Right lobe of liver (tissue), 6 donors: ENCODE measurements around the gene OR8K1. TPM values are rescaled to one million over a fixed set of nuclear protein-coding genes. Genes with fewer than 3 reads are reported as not detected.

Source experiments
- ATAC-seq, 4 donors: fragments of 200-7000 bp; cut with Tn5 transposase; one replicate each; pipeline ENCODE4 v1.9.1; 2020; ENCODE audit warnings: mild to moderate bottlenecking in 4 of 4, moderate library complexity in 4 of 4
- DNase-seq, 3 donors: peaks; one replicate each; pipeline ENCODE4 v3.0.0-alpha.2; 2020
- H3K27ac ChIP-seq, 3 donors: fragments of 200-600 bp; one replicate each; pipeline ENCODE4 v1.8.0; 2022
- H3K27me3 ChIP-seq, 2 donors: fragments of 200-600 bp; one replicate each; pipeline ENCODE4 v1.8.0; 2022
- H3K36me3 ChIP-seq, 4 donors: fragments of 200-600 bp; sonication (generic) in 1 of 4; one replicate each; pipeline versions ENCODE4 v1.5.1 to v1.8.0; 2017 to 2022; ENCODE audit warnings: control low read depth in 1 of 4
- H3K4me1 ChIP-seq, 4 donors: fragments of 200-600 bp; sonication (generic) in 1 of 4; one replicate each; pipeline versions ENCODE4 v1.5.1 to v1.8.0; 2017 to 2022; ENCODE audit warnings: control low read depth in 1 of 4
- H3K4me3 ChIP-seq, 3 donors: fragments of 200-600 bp; one replicate each; pipeline ENCODE4 v1.8.0; 2022
- H3K9me3 ChIP-seq, 4 donors: fragments of 200-600 bp; sonication (generic) in 1 of 4; one replicate each; pipeline versions ENCODE4 v1.5.1 to v1.8.0; 2017 to 2022; ENCODE audit warnings: control low read depth in 1 of 4
- CTCF ChIP-seq, 4 donors: fragments of 200-600 bp in 3 of 4; fragments of 450-650 bp in 1 of 4; IDR thresholded peaks; one replicate each; pipeline versions ENCODE4 v1.5.1 to v1.8.0; 2016 to 2022; ENCODE audit warnings: antibody characterized with exemption in 4 of 4, mild to moderate bottlenecking in 2 of 4
- POLR2A ChIP-seq: fragments of 450-650 bp; IDR thresholded peaks from one replicate; pipeline ENCODE4 v1.6.1; 2017; ENCODE audit warnings: antibody characterized with exemption, mild to moderate bottlenecking
- WGBS: methylation state at CpG from one replicate; pipeline ENCODE4 v1.1.6; 2018; ENCODE audit warnings: low coverage, low lambda C conversion rate; ENCODE audit not compliant: insufficient coverage; ENCODE audit errors: missing lambda C conversion rate; 5-methylcytosine and 5-hydroxymethylcytosine counted together
- intact Hi-C, 2 donors: fragments of 100-400 bp; cut with DNase I; formaldehyde crosslinking; loops; one replicate each; pipeline versions ENCODE4 v1.11.2 to v1.14.1; 2022
- total RNA-seq, 6 experiments: library from RNA; depleted of rRNA in 2 of 6; stranded (reverse); fragments of >200 nt in 2 of 6; fragmentation: NEBNext Ultra II Directional in 3 of 6; extraction: Animal tissue kit (Norgen Biotek cat#: 25700) in 3 of 6; gene quantifications; one replicate each; pipeline versions ENCODE4 v1.1.0 to v1.2.4, GENCODE V29; 2016 to 2023
- donor health status: DM: no; HTN: yes; CAD: no.
- donor health status: DM: no; HTN: no; CAD: no.
- donor health status: DM: no; HTN: no; CAD: no.
- donor health status: DM: no; HTN: yes; CAD: no.
- donor health status: DM: no; HTN: yes; CAD: no.

The OR8K1 gene
- total RNA-seq, 6 experiments from 2014 or later = not detected

DNA sequence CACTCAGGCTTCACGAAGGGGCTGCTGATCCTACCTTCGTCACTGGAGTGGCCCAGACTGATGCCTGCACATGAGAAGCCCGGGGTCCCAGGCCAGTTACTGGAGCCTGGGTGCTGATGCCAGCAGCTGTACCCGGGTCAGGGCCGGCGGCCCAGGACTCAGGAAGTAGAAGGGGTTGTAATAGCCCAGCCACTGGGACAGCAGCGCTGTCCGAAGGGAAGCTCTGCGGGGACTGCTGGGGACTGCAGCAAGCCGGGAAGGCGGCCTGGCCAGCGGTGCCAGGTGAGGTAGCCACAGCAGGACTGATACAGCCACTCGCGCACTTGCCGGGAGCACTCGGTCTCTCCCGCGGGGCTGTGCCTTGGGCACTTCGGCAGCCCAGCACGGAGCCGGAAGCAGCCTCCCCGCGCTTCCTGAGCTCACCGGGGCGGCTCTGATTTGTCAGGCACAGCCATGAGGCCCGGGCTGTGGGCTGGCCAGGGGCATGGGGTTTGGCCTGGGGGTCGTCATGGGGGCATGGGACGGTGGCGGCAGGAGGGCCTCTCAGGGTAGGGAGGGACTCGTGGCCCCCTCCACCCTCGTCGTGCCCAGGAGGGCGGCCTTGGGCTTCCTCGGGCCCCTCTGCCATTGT, 13.9 kb upstream of the OR8K1 start:
- peak in 1 of 4 donors; percentile 43 for ATAC-seq
- no peak for TF ChIP-seq POLR2A
- TF ChIP-seq CTCF (IDR thresholded peaks at IDR 0.05) = no peak
- Histone ChIP-seq H3K27me3 (no peaks in the 10 kb centered on the region), H3K4me1 (no peaks in the 10 kb centered on the region), H3K27ac (no peak overlapping the region), H3K4me3 (no peak overlapping the region), H3K9me3 (no peaks in the 10 kb centered on the region), H3K36me3 (no peaks in the 10 kb centered on the region)
- intact Hi-C loops = no loop called here
- WGBS = 71% methylated on average over 8 of the region's 34 CpGs
- DNase-seq = peak in 1 of 3 donors; percentile 53

DNA sequence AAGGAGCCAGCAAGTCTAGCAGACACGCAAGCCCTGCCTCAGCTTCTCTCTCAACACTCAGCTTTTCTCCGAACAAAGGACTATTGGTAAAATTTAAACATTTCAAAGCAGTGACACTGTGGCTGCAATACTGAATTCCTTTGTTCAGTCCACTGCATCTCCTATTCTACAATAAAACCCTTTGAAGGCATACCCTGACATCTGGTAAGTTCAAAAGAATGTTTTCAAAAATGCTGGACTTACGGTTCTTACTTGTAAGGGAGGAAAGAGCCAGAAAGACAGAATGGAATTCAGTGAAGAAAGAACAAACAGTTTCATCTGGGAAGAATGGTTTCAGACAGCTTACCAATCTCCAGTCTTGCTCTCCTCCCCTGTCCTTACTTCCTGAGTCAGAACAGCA, 12.7 kb upstream of the OR8K1 start:
- intact Hi-C loops = no loop called here
- no peaks in the 10 kb centered on the region for H3K27me3 ChIP-seq
- H3K4me1 ChIP-seq = no peaks in the 10 kb centered on the region
- WGBS = 29% methylated on average over 2 of the region's 3 CpGs
- no peak overlapping the region for H3K4me3 ChIP-seq
- H3K9me3 ChIP-seq = no peaks in the 10 kb centered on the region
- DNase-seq = no peak
- TF ChIP-seq CTCF (IDR thresholded peaks at IDR 0.05) (no peak), POLR2A (no peak)
- no peak for ATAC-seq
- H3K36me3 ChIP-seq = no peaks in the 10 kb centered on the region
- H3K27ac ChIP-seq = no peak overlapping the region

GRCh38 chr11:56340289-56340688, 5.5 kb upstream of the OR8K1 start:
- Histone ChIP-seq H3K9me3 (no peaks in the 10 kb centered on the region), H3K27me3 (no peaks in the 10 kb centered on the region), H3K4me1 (no peaks in the 10 kb centered on the region), H3K27ac (no peak overlapping the region), H3K36me3 (no peaks in the 10 kb centered on the region), H3K4me3 (no peak overlapping the region)
- DNase-seq = no peak
- no peak for TF ChIP-seq POLR2A
- no peak for TF ChIP-seq CTCF (IDR thresholded peaks at IDR 0.05)
- ATAC-seq = no peak
- intact Hi-C loops = no loop called here

DNA sequence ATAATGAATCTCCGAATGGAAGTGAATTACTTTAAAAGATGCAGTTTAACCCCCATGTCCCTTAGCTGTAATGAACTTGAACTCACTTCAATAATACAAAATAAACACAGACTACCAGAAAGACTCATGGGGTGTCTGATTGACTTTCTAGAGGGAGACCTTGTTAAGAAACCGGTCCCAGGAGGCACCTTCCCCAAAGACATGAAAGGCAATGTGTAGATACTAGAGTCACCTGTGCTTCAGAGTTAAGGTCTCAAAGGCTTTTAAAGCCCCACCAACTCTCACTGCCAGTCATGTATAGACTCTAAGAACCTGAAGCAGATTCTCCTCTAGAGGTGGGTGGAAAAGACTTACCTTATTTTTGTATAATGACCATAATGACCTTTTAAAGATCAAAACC, 8.2 kb downstream of the OR8K1 start, which contains the start of gene OR8J1:
Gene OR8J1 (plus strand): TSS at position 301 of the 400 bp plus-strand sequence. CDS start 5,956 bp downstream, outside the sequence.
- WGBS = 69% methylated on average over 2 of the region's 2 CpGs
- Histone ChIP-seq H3K4me3 (no peak within 1 kb of the TSS), H3K9me3 (no peaks in the 10 kb centered on the region), H3K36me3 (no peaks in the 10 kb centered on the region), H3K27ac (no peak within 1 kb of the TSS), H3K27me3 (no peaks in the 10 kb centered on the region), H3K4me1 (no peaks in the 10 kb centered on the region)
- ATAC-seq (no peak), DNase-seq (no peak)
- no peak for TF ChIP-seq POLR2A
- no peak for TF ChIP-seq CTCF (IDR thresholded peaks at IDR 0.05)
- intact Hi-C loops = no loop called here

DNA sequence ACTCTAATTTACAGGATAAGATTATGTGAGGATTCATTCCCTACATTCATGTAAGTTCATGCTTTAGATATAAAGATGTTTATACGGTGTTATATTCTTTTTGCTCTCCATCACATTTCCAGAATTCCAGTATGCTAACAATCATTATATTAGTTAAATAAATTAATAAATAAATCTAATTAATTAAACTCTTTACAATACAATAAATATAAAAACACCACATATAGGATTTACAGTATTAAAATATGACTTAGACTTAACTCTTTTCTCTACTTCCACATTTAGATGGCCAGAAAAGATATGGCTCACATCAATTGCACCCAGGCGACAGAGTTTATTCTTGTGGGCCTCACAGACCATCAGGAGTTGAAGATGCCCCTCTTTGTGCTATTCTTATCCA, 29.5 kb downstream of the OR8K1 start, which contains the start of gene OR8U1:
Gene OR8U1 (plus strand): TSS at position 301 of the 400 bp plus-strand sequence. CDS start 0 bp downstream, at position 301.
- no peaks in the 10 kb centered on the region for H3K27me3 ChIP-seq
- H3K4me3 ChIP-seq = no peak within 1 kb of the TSS
- TF ChIP-seq CTCF (IDR thresholded peaks at IDR 0.05) (no peak), POLR2A (no peak)
- H3K9me3 ChIP-seq = no peaks in the 10 kb centered on the region
- ATAC-seq (no peak), DNase-seq (no peak)
- no peaks in the 10 kb centered on the region for H3K4me1 ChIP-seq
- intact Hi-C loops = no loop called here
- H3K27ac ChIP-seq = no peak within 1 kb of the TSS
- H3K36me3 ChIP-seq = no peaks in the 10 kb centered on the region
- 39% methylated on average over 2 of the region's 2 CpGs for WGBS
